GM18909 (cell line): ENCODE data around the gene PPIB.
A peak's percentile ranks its signal among the peaks of the same experiment; 100 is the strongest.

Experiments
- ATAC-seq: cut with Tn5 transposase; IDR thresholded peaks from one replicate; pipeline ENCODE4 v1.9.1; 2021; ENCODE audit warnings: mild to moderate bottlenecking; ENCODE audit not compliant: unreplicated experiment, poor library complexity

The PPIB gene

GRCh38 chr15:64162869-64163658 lies at the start of gene PPIB:
TSS of gene PPIB (minus strand) at chr15:64163022. CDS start at chr15:64162986, 36 bp downstream.
- ATAC-seq, result peak; percentile 93

DNA sequence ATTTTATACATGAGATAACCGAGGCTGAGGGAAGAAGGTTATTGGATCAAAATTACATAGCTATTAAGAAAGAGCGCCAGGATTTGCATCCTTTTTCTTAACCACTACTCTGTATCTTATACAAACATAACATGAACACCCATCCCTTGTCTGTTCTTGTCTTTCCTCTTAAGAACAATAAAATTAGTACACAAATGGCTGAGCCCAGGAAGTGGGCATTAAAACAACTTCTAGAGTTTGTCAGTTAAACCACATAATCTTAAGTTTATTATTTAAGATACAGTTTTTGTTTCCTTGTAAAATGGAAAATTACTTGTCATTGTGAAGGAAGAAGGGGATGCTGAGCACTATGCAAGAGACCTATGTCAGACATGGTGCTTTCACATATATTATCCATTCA lies 48.9 kb upstream of the PPIB start:
- no peak for ATAC-seq

- no peak for ATAC-seq
Observed at GRCh38 chr15:64210371-64210770, 47.5 kb upstream of the PPIB start.

GRCh38 chr15:64209680-64210334 lies 47.0 kb upstream of the PPIB start:
- no peak for ATAC-seq

GRCh38 chr15:64205202-64205601 lies 42.4 kb upstream of the PPIB start:
- ATAC-seq, result no peak

DNA sequence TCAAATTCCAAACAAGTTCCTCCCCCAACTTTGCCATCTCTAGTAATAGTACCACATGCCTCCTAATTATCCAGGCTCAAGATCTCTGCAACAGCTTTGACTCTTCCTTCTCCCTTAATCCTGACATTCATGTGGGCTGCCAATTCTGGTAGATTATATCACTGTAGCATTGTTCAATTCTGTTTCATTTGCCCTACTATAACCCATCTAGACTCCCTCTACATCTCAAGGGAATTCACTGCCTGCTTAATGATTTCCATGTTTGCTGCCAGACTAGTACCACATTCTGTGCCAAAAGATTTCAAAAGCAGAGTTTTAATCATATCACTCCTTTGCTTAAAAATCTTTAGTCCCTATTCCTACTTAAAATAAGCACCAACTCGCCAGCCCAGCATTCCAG lies 34.6 kb upstream of the PPIB start:
- ATAC-seq, result no peak

DNA sequence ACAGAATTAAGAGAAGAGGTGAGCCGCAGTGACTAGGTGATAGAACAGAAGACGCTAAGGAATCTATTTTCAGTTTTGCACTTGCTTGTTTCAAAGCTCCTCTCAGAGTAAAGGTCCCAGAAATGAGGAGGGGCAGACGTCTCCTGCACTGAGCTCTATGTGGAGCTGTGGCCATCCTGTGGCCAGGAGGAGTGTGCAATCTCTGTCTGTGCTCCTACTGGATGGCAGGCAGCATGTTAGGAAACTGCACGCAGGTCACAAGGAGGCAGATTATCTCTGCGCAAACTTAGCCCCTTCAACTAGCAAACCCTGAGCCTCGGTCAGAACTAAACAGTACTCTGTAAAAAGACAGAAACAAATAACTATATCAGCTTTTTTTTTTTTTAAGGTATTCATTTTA lies 31.1 kb upstream of the PPIB start:
- no peak for ATAC-seq

DNA sequence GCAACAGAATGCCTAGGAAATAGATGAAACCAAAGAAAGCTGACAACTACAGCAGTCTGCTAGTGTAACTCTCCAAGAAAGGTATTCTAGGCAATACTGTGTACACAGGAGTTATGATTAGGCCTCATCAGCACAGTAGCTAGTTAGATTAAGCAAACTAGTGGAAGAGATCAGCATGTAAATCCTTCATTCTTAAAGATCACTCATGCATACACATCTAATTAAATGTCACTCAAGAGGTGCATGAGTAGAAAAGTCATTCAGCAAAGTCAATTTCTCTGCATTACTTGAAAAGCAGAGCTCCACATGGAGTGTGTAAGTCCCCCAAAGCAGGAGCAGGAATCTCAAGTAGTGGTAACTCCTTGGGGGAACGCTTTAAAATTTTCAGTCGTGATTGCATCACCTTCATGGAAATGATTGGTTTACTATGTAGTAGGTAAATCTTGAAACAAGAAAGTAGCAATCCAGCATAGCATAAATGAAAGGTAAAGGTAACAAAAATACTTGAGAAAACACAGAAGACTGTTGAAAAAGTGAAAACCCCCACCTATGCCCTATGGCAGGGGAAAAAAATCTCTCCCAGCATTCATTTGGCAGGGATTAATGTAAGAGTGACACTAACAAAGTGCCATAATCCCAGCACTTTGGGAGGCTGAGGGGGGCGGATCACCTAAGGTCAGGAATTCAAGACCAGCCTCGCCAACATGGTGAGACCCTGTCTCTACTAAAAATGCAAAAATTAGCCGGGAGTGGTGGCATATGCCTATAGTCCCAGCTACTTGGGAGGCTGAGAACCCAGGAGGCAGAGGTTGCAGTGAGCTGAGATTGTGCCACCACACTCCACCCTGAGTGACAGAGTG lies 29.4 kb upstream of the PPIB start:
- no peak for ATAC-seq

- no peak for ATAC-seq
Observed at GRCh38 chr15:64187396-64188191, 24.8 kb upstream of the PPIB start.

- no peak for ATAC-seq
Observed at GRCh38 chr15:64185146-64185911, 22.5 kb upstream of the PPIB start.

- ATAC-seq, result no peak
Observed at GRCh38 chr15:64182859-64183370, 20.1 kb upstream of the PPIB start.

DNA sequence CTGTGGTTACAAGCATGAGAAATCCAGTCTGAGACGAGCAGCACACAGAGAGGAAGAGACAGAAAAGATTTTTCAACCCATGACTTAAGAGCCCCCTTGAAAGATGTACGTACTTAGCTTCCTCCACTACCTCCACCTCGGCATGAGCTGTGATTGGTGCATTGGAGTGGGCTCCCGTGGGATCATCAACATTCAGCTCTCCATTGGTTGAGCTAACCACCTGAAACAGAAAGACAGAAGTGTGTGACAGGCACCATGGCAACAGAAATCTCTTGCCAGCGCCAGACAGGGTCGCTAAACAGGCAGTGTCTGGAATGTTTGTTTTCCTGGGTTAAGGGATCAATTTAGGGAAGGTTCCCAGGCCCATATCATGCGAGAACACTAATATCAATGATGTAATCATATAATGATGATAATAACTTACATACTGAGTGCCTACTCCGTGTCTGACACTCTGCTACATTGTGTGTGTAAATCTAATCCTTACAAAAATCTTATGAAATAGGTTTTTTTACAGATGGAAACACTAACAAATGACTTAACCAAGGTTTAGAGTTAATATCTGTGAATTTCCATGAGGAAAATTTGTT lies 17.5 kb upstream of the PPIB start:
- ATAC-seq, result peak; percentile 36

DNA sequence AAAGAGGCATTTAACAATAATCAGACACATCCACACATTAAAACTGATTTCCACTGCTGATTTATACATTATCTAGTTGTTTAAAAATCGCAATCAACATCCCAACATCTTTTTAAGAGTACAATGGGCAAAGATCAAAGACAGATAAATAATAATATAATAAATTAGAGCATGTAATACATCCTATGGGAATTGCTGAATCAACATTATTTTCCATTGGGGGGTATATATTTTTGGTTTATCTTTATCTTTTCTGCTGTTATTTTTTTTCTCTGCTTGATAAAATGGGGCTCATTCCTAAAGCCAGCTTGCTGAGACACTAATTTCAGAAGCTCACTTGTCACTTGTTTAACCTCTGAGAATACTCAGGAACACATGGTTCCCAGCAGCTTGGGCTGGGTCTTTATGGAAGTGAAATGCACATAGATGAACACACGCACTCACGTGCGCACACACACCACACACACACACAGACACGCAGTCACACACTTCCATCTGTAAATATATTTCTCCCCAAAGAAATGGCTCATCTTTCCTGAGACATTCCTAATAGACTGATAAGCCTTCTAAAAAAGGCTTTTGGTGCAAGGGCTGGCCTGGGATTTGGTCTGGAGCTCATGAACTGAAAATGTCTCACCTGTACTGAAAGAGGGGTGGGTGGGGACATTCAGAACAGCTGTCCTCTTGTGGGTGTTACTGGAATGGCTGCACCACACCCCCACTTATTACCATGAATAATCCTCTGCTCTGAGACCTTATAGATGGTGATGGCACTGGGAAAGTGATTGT lies 3.5 kb upstream of the PPIB start:
- ATAC-seq, result no peak

- ATAC-seq, result no peak
Observed at GRCh38 chr15:64164436-64164835, 1.6 kb upstream of the PPIB start.

DNA sequence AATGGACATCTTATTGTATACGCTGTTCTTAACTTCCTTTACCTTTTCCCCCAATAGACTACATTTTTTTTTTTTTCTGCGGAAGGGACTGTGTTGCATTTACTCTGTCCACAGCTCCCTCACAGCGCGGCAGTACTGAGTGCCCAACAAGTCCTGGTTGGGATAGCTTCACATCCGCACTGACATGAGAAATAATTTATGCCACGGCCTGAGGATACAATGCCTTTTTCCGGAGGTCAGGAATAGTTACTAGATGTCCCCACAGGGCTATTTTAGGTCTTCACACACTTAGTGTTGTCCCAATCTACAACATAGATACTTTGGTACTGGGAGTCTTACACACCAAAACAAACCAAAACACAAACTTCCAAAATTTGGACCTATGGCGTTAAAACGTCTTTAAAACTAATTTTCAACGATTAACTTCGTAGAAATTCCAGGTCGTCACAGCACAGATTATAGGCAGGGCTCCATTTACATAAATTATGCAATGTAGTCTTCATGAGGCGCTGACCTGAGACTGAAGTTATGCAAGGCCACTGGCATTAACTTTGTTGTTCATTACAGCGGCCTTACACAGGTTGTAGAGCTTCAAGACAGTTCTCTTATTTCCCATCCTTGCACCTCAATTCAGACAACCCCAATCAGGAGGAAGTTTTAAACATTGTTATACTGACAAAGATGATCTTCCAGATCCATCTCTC lies 989 bp upstream of the PPIB start:
- ATAC-seq, result peak; percentile 3

GRCh38 chr15:64162478-64162868 lies 349 bp downstream of the PPIB start:
- ATAC-seq, result peak; percentile 23

DNA sequence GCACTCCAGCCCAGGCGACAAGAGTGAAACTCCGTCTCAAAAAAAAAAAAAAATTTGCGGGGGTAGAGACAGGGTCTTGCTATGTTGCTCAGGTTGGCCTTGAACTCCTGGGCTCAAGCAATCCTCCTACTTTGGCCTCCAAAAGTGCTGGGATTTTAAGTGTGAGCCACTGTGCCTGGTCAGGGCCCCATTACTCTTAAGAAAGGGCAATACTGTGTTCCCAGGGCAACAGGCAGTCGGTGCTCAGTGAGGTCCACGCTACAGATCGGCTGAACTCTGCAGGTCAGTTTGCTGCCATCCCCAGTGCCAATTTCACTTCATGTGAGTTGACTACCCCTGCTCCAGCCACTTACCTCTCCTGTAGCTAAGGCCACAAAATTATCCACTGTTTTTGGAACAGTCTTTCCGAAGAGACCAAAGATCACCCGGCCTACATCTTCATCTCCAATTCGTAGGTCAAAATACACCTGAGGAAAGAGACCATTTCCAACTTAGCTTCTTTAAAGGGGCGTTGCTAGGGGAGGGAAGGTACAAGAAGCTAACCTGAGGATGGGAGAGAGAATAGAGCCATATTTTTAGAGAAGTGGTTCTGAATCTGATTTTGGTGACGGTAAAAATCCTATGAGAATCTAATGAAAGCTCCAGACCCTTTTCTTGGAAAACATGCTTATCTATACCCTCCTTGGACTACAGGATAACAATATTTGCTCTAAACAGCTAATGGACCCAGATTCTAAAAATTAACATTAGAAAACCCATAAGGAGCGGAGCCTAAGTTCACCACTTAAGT lies 939 bp downstream of the PPIB start:
- ATAC-seq, result no peak
